Activated B cell treated with CpG ODN at 0.5 μM for 24 hours (primary cell): ENCODE data around the gene ATP1A1. TPM values are rescaled to one million over a fixed set of nuclear protein-coding genes. Genes with fewer than 3 reads are reported as not detected.

Experiments used
- ATAC-seq: fragments of 200-7000 bp; cut with Tn5 transposase; one replicate; pipeline ENCODE4 v1.10.0; 2021; ENCODE audit warnings: low read depth, mild to moderate bottlenecking, moderate library complexity
- CTCF ChIA-PET: fragments of 350-600 bp; sonication (Branson Sonifier 250); formaldehyde crosslinking; loops from one replicate; lab custom pipeline; 2021; ENCODE audit warnings: antibody characterized with exemption; lab: Charles Lee
- POLR2A ChIA-PET: fragments of 350-600 bp; sonication (Branson Sonifier 250); formaldehyde crosslinking; loops from one replicate; lab custom pipeline; 2021; ENCODE audit warnings: antibody characterized with exemption; lab: Charles Lee
- DNase-seq: peaks from one replicate; pipeline ENCODE4 v3.0.0; 2022
- H3K27ac Mint-ChIP-seq: one replicate; pipeline ENCODE4 v1.8.0; 2020; ENCODE audit warnings: mixed read lengths
- H3K27me3 Mint-ChIP-seq: one replicate; pipeline ENCODE4 v1.8.0; 2021; ENCODE audit warnings: mixed read lengths
- H3K36me3 Mint-ChIP-seq: one replicate; pipeline ENCODE4 v1.8.0; 2021; ENCODE audit warnings: low read depth, mixed read lengths
- H3K4me1 Mint-ChIP-seq: one replicate; pipeline ENCODE4 v1.8.0; 2021; ENCODE audit warnings: mixed read lengths
- H3K4me3 Mint-ChIP-seq: one replicate; pipeline ENCODE4 v1.8.0; 2020; ENCODE audit warnings: mild to moderate bottlenecking, mixed read lengths
- H3K9me3 Mint-ChIP-seq: one replicate; pipeline ENCODE4 v1.8.0; 2020; ENCODE audit warnings: mixed read lengths
- CTCF ChIP-seq: fragments of 200-600 bp; IDR thresholded peaks from one replicate; pipeline ENCODE4 v1.8.0; 2022; ENCODE audit warnings: antibody characterized with exemption, mild to moderate bottlenecking
- intact Hi-C: fragments of 100-400 bp; cut with micrococcal nuclease; formaldehyde crosslinking; loops from one replicate; pipeline ENCODE4 v1.15.1; 2024
- total RNA-seq: library from RNA; stranded (reverse); gene quantifications from 2 replicates; pipeline ENCODE4 v1.2.3, GENCODE V29; 2022

The ATP1A1 gene
- total RNA-seq, 1 donor from 2014 or later: 151 TPM

GRCh38 chr1:116412480-116412798 is 39.4 kb downstream of the ATP1A1 start:
- ChIA-PET POLR2A (no interaction called here), CTCF (interaction anchor here (0.8 kb wide), 1 partner anchor 73 kb away, joined by 4 read pairs; no protein-coding TSS in a partner anchor)
- ATAC-seq (no peak), DNase-seq (no peak)
- Mint-ChIP-seq H3K4me1 (peaks cover 11% of the 10 kb centered on the region), H3K27ac (no peak overlapping the region), H3K9me3 (no peaks in the 10 kb centered on the region), H3K27me3 (no peaks in the 10 kb centered on the region), H3K4me3 (no peak overlapping the region), H3K36me3 (peaks cover 8% of the 10 kb centered on the region)
- intact Hi-C loops: no loop called here
- TF ChIP-seq CTCF: no peak

DNA sequence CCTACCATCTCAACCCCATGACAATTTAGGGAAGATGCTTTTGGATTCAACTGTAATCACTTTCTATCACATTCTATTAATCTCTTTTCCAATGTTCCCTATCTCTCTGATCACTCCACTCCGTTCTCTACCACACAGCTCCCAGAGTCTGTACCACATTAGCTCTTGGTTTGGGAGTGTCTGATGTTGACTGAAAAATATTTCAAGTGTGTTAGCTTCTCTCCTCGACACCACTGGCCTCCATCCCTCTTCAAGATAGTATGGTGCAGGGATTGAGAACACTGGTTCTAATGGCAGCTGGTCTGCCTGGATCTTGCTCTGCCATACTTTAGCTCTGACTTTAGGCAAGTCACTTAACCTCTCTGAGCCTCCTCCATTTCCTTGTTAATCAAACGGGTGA is 39.9 kb downstream of the ATP1A1 start:
- Mint-ChIP-seq H3K4me3 (no peak overlapping the region), H3K9me3 (no peaks in the 10 kb centered on the region), H3K36me3 (peaks cover 3% of the 10 kb centered on the region), H3K27ac (no peak overlapping the region), H3K27me3 (no peaks in the 10 kb centered on the region), H3K4me1 (peaks cover 16% of the 10 kb centered on the region)
- ChIA-PET CTCF (interaction anchor here (0.8 kb wide), 1 partner anchor 72 kb away, joined by 4 read pairs; no protein-coding TSS in a partner anchor), POLR2A (no interaction called here)
- DNase-seq: no peak
- intact Hi-C loops: no loop called here
- TF ChIP-seq CTCF: no peak
- ATAC-seq: no peak

DNA sequence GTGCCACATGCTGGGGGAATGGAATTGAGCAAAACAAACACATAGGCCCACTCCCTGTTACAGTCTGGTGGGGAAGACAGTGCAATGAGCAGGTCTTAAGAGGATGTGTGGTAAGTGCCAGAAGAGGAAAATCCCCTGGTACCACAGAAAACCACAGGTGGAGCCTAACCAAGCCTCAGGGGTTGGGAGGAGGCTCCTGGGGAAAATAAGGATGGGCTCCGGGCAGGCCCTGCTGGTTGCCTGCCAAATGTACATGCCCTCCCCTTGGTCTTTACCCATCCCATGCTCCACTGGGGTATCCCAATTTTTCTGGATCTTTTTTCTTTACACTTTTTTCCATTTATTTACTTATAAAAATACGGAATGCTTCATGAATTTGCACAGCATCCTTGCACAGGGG is 40.4 kb downstream of the ATP1A1 start:
- H3K4me1 Mint-ChIP-seq: peaks cover 20% of the 10 kb centered on the region
- peaks cover 5% of the 10 kb centered on the region for H3K36me3 Mint-ChIP-seq
- H3K27me3 Mint-ChIP-seq: no peaks in the 10 kb centered on the region
- no peak for ATAC-seq
- intact Hi-C loops: no loop called here
- DNase-seq: no peak
- POLR2A ChIA-PET: no interaction called here
- H3K27ac Mint-ChIP-seq: no peak overlapping the region
- CTCF ChIA-PET: no interaction called here
- H3K9me3 Mint-ChIP-seq: no peaks in the 10 kb centered on the region
- no peak overlapping the region for H3K4me3 Mint-ChIP-seq
- no peak for TF ChIP-seq CTCF

- CTCF ChIA-PET: no interaction called here
- no peak for TF ChIP-seq CTCF
Measured at GRCh38 chr1:116414364-116414763, 41.3 kb downstream of the ATP1A1 start.

DNA sequence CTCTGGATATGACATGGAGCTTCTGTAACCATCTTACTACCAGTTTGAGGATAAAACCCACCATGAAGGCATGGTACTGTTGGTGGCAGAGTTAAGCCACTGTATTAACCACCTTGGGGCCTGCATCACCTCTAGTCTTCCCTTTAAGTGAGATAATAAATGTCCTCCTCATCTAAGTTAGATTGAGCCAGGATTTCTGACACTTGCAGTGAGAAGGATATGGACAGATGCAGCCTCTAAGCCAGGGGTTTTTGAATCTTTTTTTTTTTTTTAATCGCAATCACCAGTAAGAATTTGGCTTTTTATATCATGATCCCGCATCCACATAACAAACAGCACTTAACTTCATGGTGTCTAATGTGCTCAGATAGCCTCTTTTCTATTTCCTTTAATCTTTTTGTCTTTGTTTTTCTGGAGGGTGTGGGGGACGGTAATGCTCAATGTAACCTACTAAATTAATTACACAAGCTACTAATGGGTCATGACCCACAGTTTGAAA is 42.2 kb downstream of the ATP1A1 start:
- no peak for TF ChIP-seq CTCF
- ATAC-seq: no peak
- Mint-ChIP-seq H3K36me3 (peaks cover 5% of the 10 kb centered on the region), H3K9me3 (no peaks in the 10 kb centered on the region), H3K4me3 (no peak overlapping the region), H3K27me3 (no peaks in the 10 kb centered on the region), H3K4me1 (peaks cover 28% of the 10 kb centered on the region), H3K27ac (no peak overlapping the region)
- DNase-seq: no peak
- ChIA-PET CTCF (no interaction called here), POLR2A (interaction anchor here (0.6 to 0.7 kb wide), 4 partner anchors 59 to 253 kb away, joined by 3 to 5 read pairs (median 3); partner anchors contain the start of gene IGSF3)
- intact Hi-C loops: loop anchor here (5.0 kb wide), 1 partner anchor 707 kb away; the partner anchor contains the start of gene TRIM45

More at GRCh38 chr1:116414364-116414763, 41.3 kb downstream of the ATP1A1 start:
- H3K4me1 Mint-ChIP-seq: peaks cover 27% of the 10 kb centered on the region
- H3K9me3 Mint-ChIP-seq: no peaks in the 10 kb centered on the region
- no peak overlapping the region for H3K27ac Mint-ChIP-seq
- no peak for ATAC-seq
- no peak for DNase-seq
- H3K4me3 Mint-ChIP-seq: no peak overlapping the region
- POLR2A ChIA-PET: no interaction called here
- no peaks in the 10 kb centered on the region for H3K27me3 Mint-ChIP-seq
- peaks cover 5% of the 10 kb centered on the region for H3K36me3 Mint-ChIP-seq
- intact Hi-C loops: no loop called here
